Bronchial epithelial cell (primary cell): ENCODE measurements around the gene SLX4IP. TPM values are rescaled to one million over a fixed set of nuclear protein-coding genes. Genes with fewer than 3 reads are reported as not detected.
A peak's percentile ranks its signal among the peaks of the same experiment; 100 is the strongest.

Source experiments
- DNase-seq: peaks from one replicate; pipeline ENCODE4 v3.0.0-alpha.2; 2010; ENCODE audit warnings: low read depth
- FAIRE-seq: peaks from 2 replicates; lab custom pipeline; 2011; peaks lifted over from hg19 to GRCh38; lab: Jason Lieb, UNC
- H3K27me3 ChIP-seq: 2 replicates; pipeline ENCODE4 v1.5.1; 2011; ENCODE audit warnings: low read length; ENCODE audit not compliant: control insufficient read depth, insufficient read depth
- H3K36me3 ChIP-seq: 2 replicates; pipeline ENCODE4 v1.5.1; 2011; ENCODE audit warnings: low read length; ENCODE audit not compliant: control insufficient read depth, insufficient read depth
- H3K4me3 ChIP-seq: 2 replicates; pipeline ENCODE4 v1.5.1; 2011; ENCODE audit warnings: mild to moderate bottlenecking, low read depth, low read length, control low read depth
- total RNA-seq: library from RNA; depleted of rRNA; stranded (reverse); fragments of >200 nt; gene quantifications from 2 replicates; pipeline ENCODE4 v1.2.1, GENCODE V29; 2014
- TF ChIP-seq, protein P1 (sequence below): IDR thresholded peaks from 2 replicates; pipeline ENCODE4 v1.5.1; 2011; ENCODE audit warnings: mild to moderate bottlenecking, moderate library complexity, low read length, control low read depth, inconsistent platforms; ENCODE audit not compliant: insufficient read depth, severe bottlenecking

The SLX4IP gene
- total RNA-seq, 1 donor from 2014 or later, result 3.9 TPM

DNA sequence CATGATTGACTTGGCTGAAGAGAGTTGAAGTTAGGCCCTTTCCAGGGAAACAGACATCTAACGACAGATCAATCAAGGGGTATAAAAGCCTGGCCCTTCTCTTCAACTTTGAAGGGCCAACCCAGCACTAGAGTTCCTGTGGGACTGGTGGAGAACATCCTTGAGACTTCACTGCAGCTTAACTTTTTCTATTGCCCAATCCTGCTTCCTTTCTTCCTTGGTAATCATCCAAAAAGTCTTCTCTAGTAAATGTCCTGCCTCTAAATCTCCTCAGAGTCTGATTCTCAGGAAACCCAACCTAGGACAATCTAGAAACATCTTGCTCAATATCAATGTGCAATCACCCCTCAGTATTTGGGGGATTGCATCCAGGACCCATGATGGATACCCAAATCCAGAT lies 3.0 kb upstream of the SLX4IP start:
- TF ChIP-seq, protein P1, sequence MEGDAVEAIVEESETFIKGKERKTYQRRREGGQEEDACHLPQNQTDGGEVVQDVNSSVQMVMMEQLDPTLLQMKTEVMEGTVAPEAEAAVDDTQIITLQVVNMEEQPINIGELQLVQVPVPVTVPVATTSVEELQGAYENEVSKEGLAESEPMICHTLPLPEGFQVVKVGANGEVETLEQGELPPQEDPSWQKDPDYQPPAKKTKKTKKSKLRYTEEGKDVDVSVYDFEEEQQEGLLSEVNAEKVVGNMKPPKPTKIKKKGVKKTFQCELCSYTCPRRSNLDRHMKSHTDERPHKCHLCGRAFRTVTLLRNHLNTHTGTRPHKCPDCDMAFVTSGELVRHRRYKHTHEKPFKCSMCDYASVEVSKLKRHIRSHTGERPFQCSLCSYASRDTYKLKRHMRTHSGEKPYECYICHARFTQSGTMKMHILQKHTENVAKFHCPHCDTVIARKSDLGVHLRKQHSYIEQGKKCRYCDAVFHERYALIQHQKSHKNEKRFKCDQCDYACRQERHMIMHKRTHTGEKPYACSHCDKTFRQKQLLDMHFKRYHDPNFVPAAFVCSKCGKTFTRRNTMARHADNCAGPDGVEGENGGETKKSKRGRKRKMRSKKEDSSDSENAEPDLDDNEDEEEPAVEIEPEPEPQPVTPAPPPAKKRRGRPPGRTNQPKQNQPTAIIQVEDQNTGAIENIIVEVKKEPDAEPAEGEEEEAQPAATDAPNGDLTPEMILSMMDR, result no peak
- Histone ChIP-seq H3K36me3 (no peaks in the 10 kb centered on the region), H3K4me3 (no peak overlapping the region), H3K27me3 (no peaks in the 10 kb centered on the region)
- FAIRE-seq (no peak), DNase-seq (no peak)

DNA sequence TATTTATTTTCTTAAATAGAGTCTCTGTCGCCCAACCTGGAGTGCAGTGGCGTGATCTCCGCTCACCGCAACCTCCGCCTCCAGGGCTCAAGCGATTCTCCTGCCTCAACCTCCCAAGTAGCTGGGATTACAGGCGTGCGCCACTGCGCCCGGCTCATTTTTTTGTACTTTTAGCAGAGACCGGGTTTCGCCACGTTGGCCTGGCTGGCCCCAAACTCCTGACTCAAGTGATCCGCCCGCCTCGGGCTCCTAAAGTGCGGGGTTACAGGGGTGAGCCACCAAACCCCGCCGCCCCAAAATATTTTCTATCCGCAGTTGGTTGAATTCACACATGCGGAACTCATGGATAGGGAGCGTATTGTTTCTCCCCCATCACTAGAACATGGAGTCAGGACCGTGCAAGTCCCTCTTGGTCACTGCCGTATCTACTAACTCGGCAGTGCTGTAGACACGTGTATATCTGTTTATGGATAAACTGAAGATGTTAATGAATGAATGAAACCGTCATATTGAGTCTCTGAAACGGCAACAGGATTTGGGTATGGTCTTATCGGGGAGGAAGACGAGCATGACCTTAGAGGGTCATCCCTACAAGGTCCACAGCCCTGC lies 2.0 kb upstream of the SLX4IP start:
- no peak for DNase-seq
- H3K36me3 ChIP-seq, result no peaks in the 10 kb centered on the region
- FAIRE-seq, result no peak
- peak overlapping the region; percentile 93 for H3K4me3 ChIP-seq
- TF ChIP-seq, protein P1, result no peak
- no peaks in the 10 kb centered on the region for H3K27me3 ChIP-seq

DNA sequence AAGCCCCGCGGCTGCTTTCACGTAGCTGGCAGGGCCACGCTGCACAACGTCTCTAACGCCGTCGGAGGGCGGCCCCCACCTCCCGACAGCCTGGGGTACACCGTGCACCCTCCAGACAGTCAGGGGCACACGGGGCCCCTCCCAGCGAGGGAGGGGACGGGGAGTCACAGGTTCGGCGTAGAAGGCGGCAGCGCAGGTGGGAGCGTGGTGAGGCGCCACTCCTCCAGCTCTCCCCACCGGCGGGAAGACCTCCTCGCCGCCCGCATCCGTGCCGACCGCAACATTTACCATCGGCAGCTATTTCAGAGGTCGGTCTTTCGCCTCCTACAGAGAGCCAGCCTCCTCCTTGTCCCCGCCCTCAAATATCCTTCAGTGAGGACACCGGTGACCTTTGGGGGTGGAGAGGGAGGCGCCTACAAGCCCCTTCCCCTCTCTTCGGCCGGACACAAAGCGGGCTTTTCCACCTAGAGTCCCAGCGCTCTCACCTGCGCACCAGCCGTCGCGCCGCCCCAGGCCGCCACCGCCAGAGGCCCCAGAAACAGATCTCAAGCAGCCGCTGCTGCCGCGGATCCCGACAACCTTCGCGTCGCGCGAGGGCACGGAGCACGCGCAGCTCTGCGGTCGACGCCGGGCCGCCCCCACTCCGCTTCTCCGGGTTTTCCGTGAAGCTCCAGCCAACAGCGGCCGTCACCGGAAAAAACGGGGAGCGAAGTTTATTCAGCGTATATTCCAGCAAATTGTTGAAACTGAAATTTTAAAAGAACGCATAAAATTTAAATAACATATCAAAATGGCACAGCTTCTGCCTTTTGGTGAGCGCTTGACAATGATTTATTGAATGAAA lies 1.3 kb upstream of the SLX4IP start, which contains the start of gene MKKS:
Gene MKKS, minus strand, starts transcription at position 600 of the 844 bp plus-strand sequence. CDS start 20,708 bp downstream, outside the sequence.
- H3K36me3 ChIP-seq, result no peaks in the 10 kb centered on the region
- no peaks in the 10 kb centered on the region for H3K27me3 ChIP-seq
- DNase-seq (peak; percentile 71), FAIRE-seq (no peak)
- peak within 1 kb of the TSS; percentile 93 for H3K4me3 ChIP-seq
- TF ChIP-seq, protein P1, result peak; percentile 14

DNA sequence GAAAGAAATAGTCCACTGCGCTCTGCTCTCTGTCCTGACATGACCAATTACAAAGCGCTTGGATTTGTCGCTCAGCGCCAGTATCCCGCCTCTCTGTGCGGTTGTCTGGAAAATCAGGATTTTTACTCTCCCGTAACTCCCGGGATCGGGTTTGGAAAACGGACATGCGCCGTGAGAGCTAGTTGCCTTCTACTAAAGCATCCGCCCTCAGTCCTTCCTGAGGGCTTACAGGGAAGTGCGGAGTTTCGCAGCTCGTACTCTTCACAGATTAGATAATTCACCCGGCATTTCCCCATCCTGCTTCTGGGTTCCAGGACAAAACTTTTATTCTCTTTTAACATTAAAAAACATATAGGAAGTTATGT lies 656 bp upstream of the SLX4IP start:
- TF ChIP-seq, protein P1, result no peak
- Histone ChIP-seq H3K36me3 (no peaks in the 10 kb centered on the region), H3K27me3 (no peaks in the 10 kb centered on the region), H3K4me3 (peak overlapping the region; percentile 93)
- peak; percentile 97 for DNase-seq
- no peak for FAIRE-seq

DNA sequence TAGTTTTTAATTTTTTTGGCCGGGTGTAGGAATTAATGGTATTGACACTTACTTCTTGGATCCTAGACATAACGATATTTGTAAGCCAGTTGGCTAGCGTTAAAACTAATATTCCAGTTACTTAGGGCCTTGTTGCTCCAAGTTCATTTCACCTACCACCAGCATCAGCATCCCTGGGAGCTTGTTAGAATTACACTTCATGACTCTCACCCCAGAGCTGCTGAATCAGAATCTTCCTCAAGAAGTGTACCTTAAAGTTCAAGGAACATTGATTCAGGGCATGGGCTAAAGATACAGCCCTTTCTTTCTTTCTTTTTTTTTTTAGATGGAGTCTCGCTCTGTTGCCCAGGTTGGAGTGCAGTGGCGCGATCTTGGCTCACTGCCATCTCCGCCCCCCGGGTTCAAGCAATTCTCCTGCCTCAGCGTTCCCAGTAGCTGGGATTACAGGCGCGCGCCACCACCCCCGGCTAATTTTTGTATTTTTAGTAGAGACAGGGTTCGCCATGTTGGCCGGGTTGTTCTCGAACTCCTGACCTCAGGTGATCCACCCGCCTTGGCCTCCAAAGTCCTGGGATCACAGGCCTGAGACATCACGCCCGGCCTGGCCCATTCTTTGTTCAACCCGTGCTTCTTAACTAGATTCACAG lies 1.1 kb downstream of the SLX4IP start:
- TF ChIP-seq, protein P1, result no peak
- DNase-seq, result no peak
- no peak overlapping the region for H3K4me3 ChIP-seq
- H3K36me3 ChIP-seq, result no peaks in the 10 kb centered on the region
- no peak for FAIRE-seq
- no peaks in the 10 kb centered on the region for H3K27me3 ChIP-seq
